Fibroblast of lung (primary cell): Measurements from ENCODE around the gene SPRR1A. TPM values are rescaled to one million over a fixed set of nuclear protein-coding genes. Genes with fewer than 3 reads are reported as not detected.

Experiments
- DNase-seq, 2 donors: peaks; one replicate each; pipeline versions ENCODE4 v3.0.0 to v3.0.0-alpha.2; 2010; ENCODE audit warnings: low read depth in 2 of 2
- H2AFZ ChIP-seq: 2 replicates; pipeline ENCODE4 v1.5.1; 2012; ENCODE audit warnings: low read length, control low read depth, inconsistent platforms
- H3K27ac ChIP-seq: 2 replicates; pipeline ENCODE4 v1.5.1; 2011; ENCODE audit warnings: low read length, control low read depth; ENCODE audit not compliant: insufficient read depth
- H3K27me3 ChIP-seq: 2 replicates; pipeline ENCODE4 v1.5.1; 2011; ENCODE audit warnings: mild to moderate bottlenecking, low read length; ENCODE audit not compliant: control insufficient read depth, insufficient read depth
- H3K36me3 ChIP-seq: 2 replicates; pipeline ENCODE4 v1.5.1; 2011; ENCODE audit warnings: low read length; ENCODE audit not compliant: control insufficient read depth, insufficient read depth
- H3K4me1 ChIP-seq: 2 replicates; pipeline ENCODE4 v1.5.1; 2011; ENCODE audit warnings: low read length; ENCODE audit not compliant: control insufficient read depth, insufficient read depth; ENCODE audit errors: extremely low read depth
- H3K4me2 ChIP-seq: 2 replicates; pipeline ENCODE4 v1.5.1; 2011; ENCODE audit warnings: low read length, control low read depth; ENCODE audit not compliant: insufficient read depth; ENCODE audit errors: extremely low read depth
- H3K4me3 ChIP-seq, 4 experiments: fragments of 200-600 bp in 1 of 4; sonication (generic) in 1 of 4; replicated peaks in 1 of 4; 2 replicates each; pipeline ENCODE4 v1.5.1; 2011 to 2016; ENCODE audit warnings: low read length in 4 of 4, low read depth in 3 of 4, mild to moderate bottlenecking in 3 of 4, control low read depth in 2 of 4, inconsistent platforms in 1 of 4, mixed read lengths in 1 of 4; ENCODE audit not compliant: insufficient read depth in 1 of 4; ENCODE audit errors: control extremely low read depth in 1 of 4
- H3K79me2 ChIP-seq: 2 replicates; pipeline ENCODE4 v1.5.1; 2012; ENCODE audit warnings: mild to moderate bottlenecking, low read length, inconsistent platforms; ENCODE audit not compliant: control insufficient read depth, insufficient read depth
- H3K9ac ChIP-seq: 2 replicates; pipeline ENCODE4 v1.5.1; 2011; ENCODE audit warnings: mild to moderate bottlenecking, low read length, control low read depth; ENCODE audit not compliant: insufficient read depth
- H3K9me3 ChIP-seq: 2 replicates; pipeline ENCODE4 v1.5.1; 2012; ENCODE audit warnings: low read depth, low read length; ENCODE audit not compliant: control insufficient read depth, insufficient read depth
- H4K20me1 ChIP-seq: 2 replicates; pipeline ENCODE4 v1.5.1; 2011; ENCODE audit warnings: low read length; ENCODE audit not compliant: control insufficient read depth, insufficient read depth; ENCODE audit errors: extremely low read depth
- CTCF ChIP-seq, 2 donors: IDR thresholded peaks in 1 of 2; conservative IDR thresholded peaks in 1 of 2; 1 replicate in 1 of 2; 2 replicates in 1 of 2; pipeline ENCODE4 v1.5.1; 2011 to 2012; ENCODE audit warnings: low read length in 2 of 2, control low read depth in 1 of 2, inconsistent platforms in 1 of 2, low read depth in 1 of 2, mild to moderate bottlenecking in 1 of 2
- EZH2 ChIP-seq: IDR thresholded peaks from 2 replicates; pipeline ENCODE4 v1.5.1; 2012; ENCODE audit warnings: low read length, control low read depth, mild to moderate bottlenecking; ENCODE audit errors: missing control alignments
- polyA plus RNA-seq, 2 donors: library from polyadenylated mRNA; depleted of rRNA in 1 of 2; stranded (reverse) in 1 of 2; unstranded in 1 of 2; fragments of >200 nt; gene quantifications; 2 replicates each; pipeline ENCODE4 v1.2.1, GENCODE V29; 2011 to 2012; ENCODE audit warnings: missing spikeins in 1 of 2
- total RNA-seq: library from RNA; depleted of rRNA; stranded (reverse); fragments of >200 nt; gene quantifications from 2 replicates; pipeline ENCODE4 v1.2.1, GENCODE V29; 2014

The SPRR1A gene
- total and polyA plus RNA-seq, 2 donors (not counting 1 experiment from before 2014, with no cell fraction given) = not detected

- Histone ChIP-seq H3K9ac (no peak overlapping the region), H3K4me2 (no peak overlapping the region), H3K9me3 (no peaks in the 10 kb centered on the region), H3K27ac (no peak overlapping the region), H4K20me1 (no peaks in the 10 kb centered on the region), H3K27me3 (no peaks in the 10 kb centered on the region), H3K4me3 (no peak overlapping the region), H3K36me3 (no peaks in the 10 kb centered on the region), H2AFZ (no peak overlapping the region), H3K79me2 (no peaks in the 10 kb centered on the region), H3K4me1 (no peaks in the 10 kb centered on the region)
- no peak for DNase-seq
- TF ChIP-seq CTCF (conservative IDR thresholded peaks at IDR 0.05 in 1 of 2, IDR thresholded peaks at IDR 0.05 in 1 of 2; ENCODE audit: low read depth in 1 of 2, low read length in 2 of 2) = no peak
- TF ChIP-seq EZH2 = no peak
Measured at GRCh38 chr1:152942161-152942560, 41.7 kb upstream of the SPRR1A start.

- no peak overlapping the region for H3K4me3 ChIP-seq
- TF ChIP-seq EZH2 = no peak
- TF ChIP-seq CTCF (conservative IDR thresholded peaks at IDR 0.05 in 1 of 2, IDR thresholded peaks at IDR 0.05 in 1 of 2; ENCODE audit: low read depth in 1 of 2, low read length in 2 of 2) = no peak
- no peaks in the 10 kb centered on the region for H3K4me1 ChIP-seq
- no peak overlapping the region for H3K9ac ChIP-seq
- no peaks in the 10 kb centered on the region for H3K79me2 ChIP-seq
- H2AFZ ChIP-seq = no peak overlapping the region
- H3K4me2 ChIP-seq = no peak overlapping the region
- H4K20me1 ChIP-seq = no peaks in the 10 kb centered on the region
- H3K36me3 ChIP-seq = no peaks in the 10 kb centered on the region
- DNase-seq = no peak
- no peak overlapping the region for H3K27ac ChIP-seq
- H3K9me3 ChIP-seq = no peaks in the 10 kb centered on the region
- no peaks in the 10 kb centered on the region for H3K27me3 ChIP-seq
Measured at GRCh38 chr1:152946248-152946647, 37.6 kb upstream of the SPRR1A start.

GRCh38 chr1:152946651-152947256 is 37.1 kb upstream of the SPRR1A start, which contains the start of gene SPRR5:
Gene SPRR5 (plus strand): TSS chr1:152947206. CDS start chr1:152948555, 1,349 bp downstream.
- Histone ChIP-seq H3K4me3 (no peak within 1 kb of the TSS), H3K27ac (no peak within 1 kb of the TSS), H3K9me3 (no peaks in the 10 kb centered on the region), H2AFZ (no peak within 1 kb of the TSS), H3K36me3 (no peaks in the 10 kb centered on the region), H3K4me2 (no peak within 1 kb of the TSS), H4K20me1 (no peaks in the 10 kb centered on the region), H3K4me1 (no peaks in the 10 kb centered on the region), H3K27me3 (no peaks in the 10 kb centered on the region), H3K79me2 (no peaks in the 10 kb centered on the region), H3K9ac (no peak within 1 kb of the TSS)
- TF ChIP-seq CTCF (conservative IDR thresholded peaks at IDR 0.05 in 1 of 2, IDR thresholded peaks at IDR 0.05 in 1 of 2; ENCODE audit: low read depth in 1 of 2, low read length in 2 of 2) (no peak), EZH2 (no peak)
- no peak for DNase-seq
